NOMO-1 (cell line): ENCODE measurements around the gene TDG.
"Not testable (repeated sequence)": the region's sequence is repeated elsewhere in the genome, so short reads cannot be mapped to it uniquely, and the experiment has no call there.

ENCODE experiments used
- DNase-seq, 2 experiments: peaks; one replicate each; lab custom pipeline; 2025; ENCODE audit not compliant: unreplicated experiment in 2 of 2; lab: John Stamatoyannopoulos, UW

TDG gene

DNA sequence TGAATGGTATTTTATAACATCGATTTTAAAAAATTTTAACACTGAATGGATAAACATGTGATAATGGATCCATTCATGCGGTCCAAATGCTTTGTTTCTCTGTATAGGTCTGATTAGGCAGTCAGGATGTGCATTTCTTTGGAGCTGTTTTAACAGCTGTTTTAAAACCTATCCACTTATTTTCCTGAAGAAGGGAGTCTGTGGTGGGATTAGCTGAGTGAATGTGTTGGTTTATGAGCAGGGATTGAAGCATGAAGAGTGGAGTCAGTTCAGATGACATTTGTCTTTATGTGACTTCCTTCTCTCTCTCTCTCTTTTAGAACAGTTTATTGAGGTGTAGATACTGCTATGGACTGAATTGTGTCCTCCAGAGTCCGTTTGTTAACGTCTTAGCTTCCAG lies 46.7 kb downstream of the TDG start:
- no peak for DNase-seq

DNA sequence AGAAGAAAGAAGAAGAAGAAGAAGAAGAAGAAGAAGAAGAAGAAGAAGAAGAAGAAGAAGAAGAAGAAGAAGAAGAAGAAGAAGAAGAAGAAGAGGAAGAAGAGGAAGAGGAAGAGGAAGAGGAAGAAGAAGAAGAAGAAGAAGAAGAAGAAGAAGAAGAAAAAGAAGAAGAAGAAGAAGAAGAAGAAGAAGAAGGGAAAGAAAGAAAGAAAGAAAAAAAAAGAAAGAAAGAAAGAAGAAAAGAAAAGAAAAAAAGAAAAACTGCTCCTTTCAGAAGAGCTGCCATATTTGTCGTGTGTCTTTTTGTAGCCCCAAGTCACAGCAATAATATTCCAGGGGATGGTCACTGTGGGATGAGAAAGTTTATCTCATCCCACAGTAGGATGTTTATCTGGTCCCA lies 56.2 kb downstream of the TDG start:
- not testable (repeated sequence) for DNase-seq

DNA sequence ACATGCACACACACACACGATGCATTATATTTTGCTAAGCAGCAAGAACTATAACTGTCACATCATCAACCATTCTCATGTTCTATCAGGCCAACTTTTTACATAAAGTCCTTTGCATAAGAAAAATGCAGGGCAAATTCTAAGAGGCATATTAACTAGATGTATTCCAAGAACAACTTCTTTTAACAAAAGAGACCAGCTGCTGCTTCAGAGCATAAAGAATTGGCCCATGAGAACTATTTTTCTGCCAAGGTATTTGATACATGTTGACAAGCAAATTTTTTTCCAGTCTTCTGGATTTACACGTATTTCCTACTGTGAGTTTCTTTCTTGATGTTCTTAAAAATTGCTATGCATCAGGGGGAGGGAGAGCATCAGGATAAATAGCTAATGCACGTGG lies 57.1 kb downstream of the TDG start:
- no peak for DNase-seq

DNA sequence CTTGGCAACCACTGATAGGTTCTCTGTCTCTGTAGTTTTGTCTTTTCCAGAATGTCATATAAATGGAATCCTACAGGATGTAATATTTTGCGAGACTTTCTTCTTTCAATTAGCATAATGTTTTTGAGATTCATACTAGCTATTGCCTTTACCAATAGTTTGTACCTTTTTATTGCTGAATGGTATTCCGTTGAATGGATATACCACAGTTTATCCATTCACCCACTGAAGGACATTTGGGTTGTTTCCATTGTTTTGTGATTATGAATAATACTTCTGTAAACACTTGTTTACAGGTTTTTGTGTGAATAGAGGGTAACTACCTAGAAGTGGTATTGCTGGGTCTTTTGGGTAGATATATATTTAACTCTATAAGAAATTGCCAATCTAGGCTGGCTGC lies 58.0 kb downstream of the TDG start:
- no peak for DNase-seq

DNA sequence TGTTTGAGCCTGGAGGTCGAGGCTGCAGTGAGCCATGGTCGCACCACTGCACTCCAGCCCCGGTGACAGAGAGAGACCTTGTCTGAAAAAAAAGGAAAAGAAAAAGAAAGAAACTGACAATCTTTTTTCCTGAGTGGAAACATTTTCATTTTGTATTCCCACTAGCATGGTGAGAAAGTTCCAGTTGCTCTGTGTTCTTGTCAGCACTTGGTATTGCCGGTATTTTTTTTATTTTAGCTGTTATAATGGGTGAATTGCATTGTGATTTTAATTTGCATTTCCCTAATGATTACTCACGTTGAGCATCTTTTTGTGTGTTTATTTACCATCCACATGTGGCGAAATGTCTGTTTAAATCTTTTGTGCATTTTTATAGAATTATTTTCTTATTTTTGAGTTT lies 58.7 kb downstream of the TDG start:
- no peak for DNase-seq

DNA sequence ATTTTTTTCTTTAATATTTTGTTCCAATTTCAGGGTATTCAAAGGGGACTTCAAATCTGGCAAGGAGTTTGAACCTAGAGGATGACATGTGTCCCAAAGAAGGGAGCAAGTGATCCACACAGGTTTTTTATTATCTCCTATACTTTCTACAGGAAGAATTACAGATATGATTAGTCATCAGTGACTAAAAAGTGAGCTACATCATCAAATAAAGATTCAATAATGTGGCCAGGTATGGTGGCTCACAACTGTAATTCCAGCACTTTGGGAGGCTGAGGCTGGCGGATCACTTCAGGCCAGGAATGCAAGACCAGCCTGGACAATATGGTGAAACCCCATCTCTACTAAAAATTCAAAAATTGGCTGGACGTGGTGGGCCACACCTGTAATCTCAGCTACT lies 60.1 kb downstream of the TDG start:
- DNase-seq: no peak

DNA sequence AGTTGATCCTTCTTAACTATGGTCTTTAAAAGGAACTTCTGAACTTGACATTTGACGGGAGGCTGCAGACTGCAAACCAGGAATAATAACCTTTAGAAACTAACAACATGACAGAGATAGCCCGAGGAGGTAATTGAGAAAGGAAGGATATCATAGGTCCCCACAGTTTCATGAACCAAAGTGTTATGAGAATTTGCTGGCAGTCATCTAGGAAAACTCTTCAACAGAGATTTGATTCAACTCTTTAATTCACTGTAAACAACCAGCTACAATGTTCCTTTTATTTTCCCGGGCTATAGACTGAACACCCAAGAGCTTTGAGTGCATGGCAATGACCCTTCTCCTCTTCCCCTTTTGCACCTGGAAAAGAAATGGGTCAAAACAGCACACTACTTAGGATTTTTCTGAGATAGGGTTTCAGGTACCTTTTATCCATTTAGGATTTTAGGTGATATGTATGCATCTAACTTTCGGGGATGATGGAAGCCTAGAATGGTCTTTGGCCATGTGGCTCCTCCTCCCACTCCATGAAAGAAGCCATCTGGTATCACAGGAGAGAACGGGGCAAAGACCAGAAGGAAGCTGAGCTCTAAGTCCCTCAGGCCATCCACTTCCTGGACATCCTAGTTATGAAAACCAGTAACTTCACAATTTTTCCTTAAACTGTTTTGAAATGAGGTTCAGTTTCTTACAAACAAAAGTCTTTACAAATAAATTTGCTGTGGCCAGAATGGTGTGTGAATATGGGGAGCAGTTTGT lies 61.3 kb downstream of the TDG start:
- DNase-seq: no peak

DNA sequence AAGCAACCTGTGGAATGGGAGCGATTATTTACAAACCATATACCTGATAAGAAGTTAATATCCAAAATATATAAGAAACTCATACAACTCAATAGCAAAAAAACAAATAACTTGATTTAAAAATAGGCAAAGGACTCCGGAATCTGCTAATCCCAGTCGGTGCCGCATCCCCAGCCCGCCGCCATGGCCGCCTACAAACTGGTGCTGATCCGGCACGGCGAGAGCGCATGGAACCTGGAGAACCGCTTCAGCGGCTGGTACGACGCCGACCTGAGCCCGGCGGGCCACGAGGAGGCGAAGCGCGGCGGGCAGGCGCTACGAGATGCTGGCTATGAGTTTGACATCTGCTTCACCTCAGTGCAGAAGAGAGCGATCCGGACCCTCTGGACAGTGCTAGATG lies 64.9 kb downstream of the TDG start:
- not testable (repeated sequence) for DNase-seq

DNA sequence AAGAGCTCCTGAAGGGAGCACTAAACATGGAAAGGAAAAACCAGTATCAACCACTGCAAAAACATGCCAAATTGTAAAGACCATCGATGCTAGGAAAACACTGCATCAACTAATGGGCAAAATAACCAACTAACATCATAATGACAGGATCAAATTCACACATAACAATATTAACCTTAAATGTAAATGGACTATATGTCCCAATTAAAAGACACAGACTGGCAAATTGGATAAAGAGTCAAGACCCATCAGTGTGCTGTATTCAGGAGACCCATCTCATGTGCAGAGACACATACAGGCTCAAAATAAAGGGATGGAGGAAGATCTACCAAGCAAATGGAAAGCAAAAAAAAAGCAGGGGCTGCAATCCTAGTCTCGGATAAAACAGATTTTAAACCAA lies 70.5 kb downstream of the TDG start:
- not testable (repeated sequence) for DNase-seq
